Smooth muscle cell (in vitro differentiated cells): Measurements from ENCODE around the gene ATP5MK. TPM values are rescaled to one million over a fixed set of nuclear protein-coding genes. Genes with fewer than 3 reads are reported as not detected.

ENCODE experiments used
- DNase-seq: peaks from one replicate; lab custom pipeline; 2025; ENCODE audit not compliant: unreplicated experiment; lab: John Stamatoyannopoulos, UW
- H2AFZ ChIP-seq: fragments of 200-600 bp; sonication (generic); 2 replicates; pipeline ENCODE4 v1.6.0; 2016; ENCODE audit warnings: antibody characterized with exemption, low read depth, mild to moderate bottlenecking
- H3F3A ChIP-seq: fragments of 200-600 bp; sonication (generic); 2 replicates; pipeline ENCODE4 v1.6.0; 2017; ENCODE audit warnings: antibody characterized with exemption, low read depth
- H3K27ac ChIP-seq: fragments of 200-600 bp; sonication (generic); 2 replicates; pipeline ENCODE4 v1.5.1; 2016; ENCODE audit warnings: low read depth, mild to moderate bottlenecking
- H3K27me3 ChIP-seq: fragments of 200-600 bp; sonication (generic); 2 replicates; pipeline ENCODE4 v1.6.1; 2016; ENCODE audit warnings: low read depth, mild to moderate bottlenecking
- H3K36me3 ChIP-seq: fragments of 200-600 bp; sonication (generic); 2 replicates; pipeline ENCODE4 v1.5.1; 2016; ENCODE audit warnings: low read depth
- H3K4me1 ChIP-seq: fragments of 200-600 bp; sonication (generic); 2 replicates; pipeline ENCODE4 v1.5.1; 2016; ENCODE audit warnings: low read depth
- H3K4me2 ChIP-seq: fragments of 200-600 bp; sonication (generic); 2 replicates; pipeline ENCODE4 v1.6.0; 2016; ENCODE audit warnings: mild to moderate bottlenecking
- H3K4me3 ChIP-seq: fragments of 200-600 bp; sonication (generic); 2 replicates; pipeline ENCODE4 v1.5.1; 2016; ENCODE audit warnings: mild to moderate bottlenecking
- H3K79me2 ChIP-seq: fragments of 200-600 bp; sonication (generic); 2 replicates; pipeline ENCODE4 v1.6.0; 2016; ENCODE audit warnings: low read depth, mild to moderate bottlenecking
- H3K9ac ChIP-seq: fragments of 200-600 bp; sonication (generic); 2 replicates; pipeline ENCODE4 v1.6.0; 2016; ENCODE audit warnings: low read depth
- H3K9me3 ChIP-seq: fragments of 200-600 bp; sonication (generic); replicated peaks from 2 replicates; pipeline ENCODE4 v1.5.1; 2016; ENCODE audit warnings: low read depth
- H4K20me1 ChIP-seq: fragments of 200-600 bp; sonication (generic); 2 replicates; pipeline ENCODE4 v1.6.0; 2016; ENCODE audit warnings: low read depth
- CTCF ChIP-seq: fragments of 200-600 bp; sonication (generic); IDR thresholded peaks from 2 replicates; pipeline ENCODE4 v1.5.1; 2017; ENCODE audit warnings: borderline replicate concordance, mild to moderate bottlenecking, antibody characterized with exemption; ENCODE audit not compliant: insufficient read depth, poor library complexity, severe bottlenecking
- WGBS: methylation state at CpG from one replicate; pipeline ENCODE4 v1.1.7; 2016; ENCODE audit warnings: low lambda C conversion rate; 5-methylcytosine and 5-hydroxymethylcytosine counted together
- polyA plus RNA-seq: library from polyadenylated mRNA; unstranded; fragments of >200 nt; fragmentation: Nextera tagmentation; extraction: Ambion mirVana; gene quantifications from 2 replicates; pipeline ENCODE4 v1.2.1, GENCODE V29; 2016
- total RNA-seq: library from RNA; depleted of rRNA; stranded (reverse); fragments of >200 nt; gene quantifications from 2 replicates; pipeline ENCODE4 v1.2.3, GENCODE V29; 2014

Gene ATP5MK
- total and polyA plus RNA-seq, 2 experiments from 2014 or later: 527 to 1,249 TPM

GRCh38 chr10:103429647-103430046 lies 33.4 kb upstream of the ATP5MK start:
- no peaks in the 10 kb centered on the region for H4K20me1 ChIP-seq
- peaks cover 26% of the 10 kb centered on the region for H3K36me3 ChIP-seq

GRCh38 chr10:103428989-103429643 lies 32.8 kb upstream of the ATP5MK start:
- Histone ChIP-seq H3K4me3 (no peak overlapping the region), H3K4me1 (no peaks in the 10 kb centered on the region), H3K9me3 (no peaks in the 10 kb centered on the region), H3F3A (no peaks in the 10 kb centered on the region), H3K27me3 (no peaks in the 10 kb centered on the region), H3K9ac (no peak overlapping the region), H3K36me3 (peaks cover 22% of the 10 kb centered on the region), H3K79me2 (no peaks in the 10 kb centered on the region), H2AFZ (no peak overlapping the region), H3K4me2 (no peak overlapping the region), H3K27ac (no peak overlapping the region), H4K20me1 (no peaks in the 10 kb centered on the region)
- DNase-seq: no peak
- WGBS: 92% methylated on average over 5 of the region's 5 CpGs
- TF ChIP-seq CTCF: no peak

More at GRCh38 chr10:103429647-103430046, 33.4 kb upstream of the ATP5MK start:
- no peak overlapping the region for H3K9ac ChIP-seq
- no peaks in the 10 kb centered on the region for H3K79me2 ChIP-seq
- TF ChIP-seq CTCF: no peak
- H3K27ac ChIP-seq: no peak overlapping the region
- no peaks in the 10 kb centered on the region for H3K4me1 ChIP-seq
- no peak for DNase-seq
- H3K4me2 ChIP-seq: no peak overlapping the region
- no peaks in the 10 kb centered on the region for H3F3A ChIP-seq
- H3K9me3 ChIP-seq: no peaks in the 10 kb centered on the region
- 96% methylated on average over 5 of the region's 5 CpGs for WGBS
- no peaks in the 10 kb centered on the region for H3K27me3 ChIP-seq
- H3K4me3 ChIP-seq: no peak overlapping the region
- no peak overlapping the region for H2AFZ ChIP-seq

- H3K79me2 ChIP-seq: no peaks in the 10 kb centered on the region
- no peak for DNase-seq
- H3F3A ChIP-seq: no peaks in the 10 kb centered on the region
- no peak overlapping the region for H3K9ac ChIP-seq
- H3K9me3 ChIP-seq: no peaks in the 10 kb centered on the region
- H4K20me1 ChIP-seq: no peaks in the 10 kb centered on the region
- TF ChIP-seq CTCF: no peak
- WGBS: 89% methylated on average over 9 of the region's 9 CpGs
- H3K4me2 ChIP-seq: no peak overlapping the region
- H3K4me3 ChIP-seq: no peak overlapping the region
- no peak overlapping the region for H3K27ac ChIP-seq
- peaks cover 24% of the 10 kb centered on the region for H3K36me3 ChIP-seq
- no peaks in the 10 kb centered on the region for H3K27me3 ChIP-seq
- no peak overlapping the region for H2AFZ ChIP-seq
- no peaks in the 10 kb centered on the region for H3K4me1 ChIP-seq
Measured at GRCh38 chr10:103427866-103428265, 31.6 kb upstream of the ATP5MK start.

GRCh38 chr10:103423748-103424147 lies 27.5 kb upstream of the ATP5MK start:
- H3K79me2 ChIP-seq: no peaks in the 10 kb centered on the region
- H3K9ac ChIP-seq: no peak overlapping the region
- TF ChIP-seq CTCF: no peak
- H3K9me3 ChIP-seq: no peaks in the 10 kb centered on the region
- H2AFZ ChIP-seq: no peak overlapping the region
- peaks cover 21% of the 10 kb centered on the region for H3K36me3 ChIP-seq
- no peaks in the 10 kb centered on the region for H4K20me1 ChIP-seq
- WGBS: 91% methylated on average over 5 of the region's 5 CpGs
- DNase-seq: no peak
- H3K4me3 ChIP-seq: no peak overlapping the region
- no peaks in the 10 kb centered on the region for H3K4me1 ChIP-seq
- no peak overlapping the region for H3K4me2 ChIP-seq
- H3K27ac ChIP-seq: no peak overlapping the region
- H3F3A ChIP-seq: no peaks in the 10 kb centered on the region
- H3K27me3 ChIP-seq: no peaks in the 10 kb centered on the region
